Measurements from ENCODE around the gene GAN. TPM values are rescaled to one million over a fixed set of nuclear protein-coding genes. Genes with fewer than 3 reads are reported as not detected.

The GAN gene
- total and polyA plus RNA-seq, 10 of the 15 experiments (the other 5 are each of a cell fraction or from before 2014, with no cell fraction given) = 0.42 to 8.4 (median 2.5) TPM

- TF ChIP-seq CEBPZ (IDR thresholded peaks at IDR 0.05; ENCODE audit: low read depth, low read length) (no peak), BCLAF1 (IDR thresholded peaks at IDR 0.05) (no peak), MAX (IDR thresholded peaks at IDR 0.05; ENCODE audit: low read depth, low read length) (no peak), ZZZ3 (IDR thresholded peaks at IDR 0.05; ENCODE audit: control insufficient read depth, insufficient read length, low read depth) (no peak), E2F8 (IDR thresholded peaks at IDR 0.05; ENCODE audit: low read depth, partially characterized antibody) (no peak), ATF7 (IDR thresholded peaks at IDR 0.05; ENCODE audit: low read depth) (no peak)
Observed at GRCh38 chr16:81417210-81417609, 102.4 kb downstream of the GAN start (continued).
